H1 (cell line): ENCODE results near the gene CUX1. TPM values are rescaled to one million over a fixed set of nuclear protein-coding genes. Genes with fewer than 3 reads are reported as not detected.

Source experiments
- JUN ChIP-seq: IDR thresholded peaks from 2 replicates; pipeline ENCODE4 v1.6.1; 2011; ENCODE audit warnings: low read depth, mild to moderate bottlenecking, improper control_type of control experiment, low read length
- TEAD4 ChIP-seq: IDR thresholded peaks from 2 replicates; pipeline ENCODE4 v1.6.1; 2012; ENCODE audit warnings: low read depth, low read length, inconsistent platforms, mixed read lengths
- polyA plus RNA-seq, 7 experiments: library from polyadenylated mRNA; depleted of rRNA in 3 of 7; stranded (reverse) in 5 of 7; unstranded in 2 of 7; fragments of >200 nt in 5 of 7; fragments of 200-250 nt in 2 of 7; gene quantifications; 1 replicate in 5 of 7; 2 replicates in 1 of 7; 4 replicates in 1 of 7; pipeline versions ENCODE4 v1.2.1 to v1.2.3, GENCODE V29; 2011 to 2013; ENCODE audit warnings: missing spikeins in 2 of 7, mixed read lengths in 2 of 7
- total RNA-seq: library from RNA; stranded (reverse); fragmentation: NEBNext Ultra II Directional; extraction: Animal tissue kit (Norgen Biotek cat#: 25700); gene quantifications from 2 replicates; pipeline ENCODE4 v1.2.1, GENCODE V29; 2021

The CUX1 gene
- total and polyA plus RNA-seq, 2 of the 8 experiments (the other 6 are each of a cell fraction or from before 2014, with no cell fraction given): 21.6 to 65.9 TPM

- TF ChIP-seq TEAD4 (no peak), JUN (no peak)
These were observed 28.5 kb downstream of the CUX1 start (continued) for GRCh38 chr7:101845974-101846373.
